ENCODE results near the gene ST6GALNAC3.

Gene ST6GALNAC3

DNA sequence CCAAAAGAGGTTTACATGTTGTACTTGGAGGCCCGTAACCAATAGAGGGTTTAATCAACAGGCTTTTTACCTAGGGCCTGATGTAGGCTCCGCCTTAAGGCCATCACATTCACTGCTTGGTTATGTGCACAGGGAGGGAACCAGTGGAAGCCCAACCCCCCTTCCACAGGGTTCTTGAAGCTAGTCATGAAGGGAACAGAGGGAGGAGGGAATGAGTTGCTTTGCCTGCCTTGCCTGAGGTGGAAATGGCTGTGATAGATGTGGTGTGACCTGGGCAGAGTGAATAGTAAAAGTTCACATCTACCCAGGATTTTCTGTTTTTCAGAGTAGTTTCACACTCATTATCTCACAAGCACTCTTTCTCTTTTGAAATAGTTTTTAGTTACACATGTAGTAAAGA lies 215.1 kb downstream of the ST6GALNAC3 start:
- no peak for DNase-seq
- Histone ChIP-seq H3K79me2 (ENCODE audit: low read length) (no peaks in the 10 kb centered on the region), H3K36me3 (replicated peaks; ENCODE audit: insufficient read depth, low read length) (no peaks in the 10 kb centered on the region), H3K4me2 (ENCODE audit: low read depth, low read length) (no peak overlapping the region), H3K4me3 (ENCODE audit: low read length) (no peak overlapping the region), H3K27me3 (replicated peaks; ENCODE audit: insufficient read depth, low read length) (no peaks in the 10 kb centered on the region), H3K9ac (ENCODE audit: low read length) (no peak overlapping the region), H4K20me1 (ENCODE audit: insufficient read depth, low read length) (no peaks in the 10 kb centered on the region), H3K27ac (ENCODE audit: low read length) (no peak overlapping the region), H3K4me1 (ENCODE audit: low read length) (no peaks in the 10 kb centered on the region), H3K9me3 (replicated peaks; ENCODE audit: insufficient read depth, low read length) (no peaks in the 10 kb centered on the region), H3K9me2 (replicated peaks; ENCODE audit: insufficient read depth, low read length) (no peaks in the 10 kb centered on the region), H3F3A (ENCODE audit: insufficient read depth, low read length) (no peaks in the 10 kb centered on the region), H2AFZ (ENCODE audit: low read length) (no peak overlapping the region)
- TF ChIP-seq EZH2phosphoT487 (IDR thresholded peaks at IDR 0.05; ENCODE audit: low read length), result no peak
- TF ChIP-seq, protein P1, sequence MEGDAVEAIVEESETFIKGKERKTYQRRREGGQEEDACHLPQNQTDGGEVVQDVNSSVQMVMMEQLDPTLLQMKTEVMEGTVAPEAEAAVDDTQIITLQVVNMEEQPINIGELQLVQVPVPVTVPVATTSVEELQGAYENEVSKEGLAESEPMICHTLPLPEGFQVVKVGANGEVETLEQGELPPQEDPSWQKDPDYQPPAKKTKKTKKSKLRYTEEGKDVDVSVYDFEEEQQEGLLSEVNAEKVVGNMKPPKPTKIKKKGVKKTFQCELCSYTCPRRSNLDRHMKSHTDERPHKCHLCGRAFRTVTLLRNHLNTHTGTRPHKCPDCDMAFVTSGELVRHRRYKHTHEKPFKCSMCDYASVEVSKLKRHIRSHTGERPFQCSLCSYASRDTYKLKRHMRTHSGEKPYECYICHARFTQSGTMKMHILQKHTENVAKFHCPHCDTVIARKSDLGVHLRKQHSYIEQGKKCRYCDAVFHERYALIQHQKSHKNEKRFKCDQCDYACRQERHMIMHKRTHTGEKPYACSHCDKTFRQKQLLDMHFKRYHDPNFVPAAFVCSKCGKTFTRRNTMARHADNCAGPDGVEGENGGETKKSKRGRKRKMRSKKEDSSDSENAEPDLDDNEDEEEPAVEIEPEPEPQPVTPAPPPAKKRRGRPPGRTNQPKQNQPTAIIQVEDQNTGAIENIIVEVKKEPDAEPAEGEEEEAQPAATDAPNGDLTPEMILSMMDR (IDR thresholded peaks at IDR 0.05; ENCODE audit: low read length), result no peak
- TF ChIP-seq EZH2 (optimal IDR thresholded peaks at IDR 0.05; ENCODE audit: low read depth, low read length), result no peak

DNA sequence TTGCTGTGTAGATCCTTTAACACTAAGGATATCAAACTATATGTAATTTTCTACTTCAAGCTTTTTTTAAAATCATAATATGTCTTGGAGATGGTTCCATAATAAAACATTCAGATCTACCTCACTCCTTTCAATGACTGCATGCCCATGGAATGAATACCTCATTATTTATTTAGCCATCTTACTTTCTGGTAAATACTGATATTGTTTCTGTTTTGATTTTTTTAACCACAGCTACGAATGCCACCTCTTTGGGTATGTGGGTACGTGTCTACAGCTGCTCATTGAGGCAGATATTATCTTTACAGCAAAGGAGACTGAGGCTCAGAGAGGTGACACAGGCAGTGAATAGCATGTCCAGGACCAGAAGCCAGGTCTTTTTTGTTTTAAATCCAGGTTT lies 215.7 kb downstream of the ST6GALNAC3 start:
- Histone ChIP-seq H3K4me3 (ENCODE audit: low read length) (no peak overlapping the region), H3K9ac (ENCODE audit: low read length) (no peak overlapping the region), H3K79me2 (ENCODE audit: low read length) (no peaks in the 10 kb centered on the region), H3K4me1 (ENCODE audit: low read length) (no peaks in the 10 kb centered on the region), H3K36me3 (replicated peaks; ENCODE audit: insufficient read depth, low read length) (no peaks in the 10 kb centered on the region), H3F3A (ENCODE audit: insufficient read depth, low read length) (no peaks in the 10 kb centered on the region), H3K27ac (ENCODE audit: low read length) (no peak overlapping the region), H3K9me2 (replicated peaks; ENCODE audit: insufficient read depth, low read length) (no peaks in the 10 kb centered on the region), H4K20me1 (ENCODE audit: insufficient read depth, low read length) (no peaks in the 10 kb centered on the region), H2AFZ (ENCODE audit: low read length) (no peak overlapping the region), H3K9me3 (replicated peaks; ENCODE audit: insufficient read depth, low read length) (no peaks in the 10 kb centered on the region), H3K4me2 (ENCODE audit: low read depth, low read length) (no peak overlapping the region), H3K27me3 (replicated peaks; ENCODE audit: insufficient read depth, low read length) (no peaks in the 10 kb centered on the region)
- DNase-seq, result no peak
- TF ChIP-seq EZH2phosphoT487 (IDR thresholded peaks at IDR 0.05; ENCODE audit: low read length) (no peak), EZH2 (optimal IDR thresholded peaks at IDR 0.05; ENCODE audit: low read depth, low read length) (no peak)
- TF ChIP-seq, protein P1 (IDR thresholded peaks at IDR 0.05; ENCODE audit: low read length), result no peak

DNA sequence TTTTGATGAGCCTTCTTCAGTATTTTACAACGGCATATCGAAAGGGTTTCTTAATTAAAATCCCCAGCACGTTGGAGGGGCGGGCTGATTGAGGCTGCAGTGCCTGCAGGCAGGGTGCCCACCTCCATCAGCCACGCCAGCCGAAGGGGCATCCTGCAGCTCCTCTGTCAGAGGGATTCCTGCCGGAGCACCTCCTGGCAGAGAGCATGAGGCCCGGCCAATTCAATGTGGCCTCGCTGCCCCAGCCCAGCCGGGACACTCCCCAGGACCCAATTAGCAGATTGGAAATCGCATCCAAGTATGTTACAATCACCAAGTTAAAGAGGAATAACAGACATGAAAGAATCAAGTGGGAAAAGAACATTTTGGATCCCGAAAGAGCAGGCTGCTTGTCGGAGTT lies 216.6 kb downstream of the ST6GALNAC3 start:
- no peak for DNase-seq
- Histone ChIP-seq H3F3A (ENCODE audit: insufficient read depth, low read length) (no peaks in the 10 kb centered on the region), H4K20me1 (ENCODE audit: insufficient read depth, low read length) (no peaks in the 10 kb centered on the region), H3K27me3 (replicated peaks; ENCODE audit: insufficient read depth, low read length) (no peaks in the 10 kb centered on the region), H3K9me3 (replicated peaks; ENCODE audit: insufficient read depth, low read length) (no peaks in the 10 kb centered on the region), H3K9me2 (replicated peaks; ENCODE audit: insufficient read depth, low read length) (no peaks in the 10 kb centered on the region), H3K4me1 (ENCODE audit: low read length) (no peaks in the 10 kb centered on the region), H3K79me2 (ENCODE audit: low read length) (no peaks in the 10 kb centered on the region), H3K4me3 (ENCODE audit: low read length) (no peak overlapping the region), H3K4me2 (ENCODE audit: low read depth, low read length) (no peak overlapping the region), H2AFZ (ENCODE audit: low read length) (no peak overlapping the region), H3K36me3 (replicated peaks; ENCODE audit: insufficient read depth, low read length) (no peaks in the 10 kb centered on the region), H3K27ac (ENCODE audit: low read length) (no peak overlapping the region), H3K9ac (ENCODE audit: low read length) (no peak overlapping the region)
- TF ChIP-seq EZH2 (optimal IDR thresholded peaks at IDR 0.05; ENCODE audit: low read depth, low read length), result no peak
- TF ChIP-seq, protein P1 (IDR thresholded peaks at IDR 0.05; ENCODE audit: low read length), result no peak
- TF ChIP-seq EZH2phosphoT487 (IDR thresholded peaks at IDR 0.05; ENCODE audit: low read length), result no peak

All from MM.1S (cell line).